ENCODE data around the gene SLC35D2. TPM values are rescaled to one million over a fixed set of nuclear protein-coding genes. Genes with fewer than 3 reads are reported as not detected.

SLC35D2 gene
- total RNA-seq, 1 donor from 2014 or later: 45.8 TPM

DNA sequence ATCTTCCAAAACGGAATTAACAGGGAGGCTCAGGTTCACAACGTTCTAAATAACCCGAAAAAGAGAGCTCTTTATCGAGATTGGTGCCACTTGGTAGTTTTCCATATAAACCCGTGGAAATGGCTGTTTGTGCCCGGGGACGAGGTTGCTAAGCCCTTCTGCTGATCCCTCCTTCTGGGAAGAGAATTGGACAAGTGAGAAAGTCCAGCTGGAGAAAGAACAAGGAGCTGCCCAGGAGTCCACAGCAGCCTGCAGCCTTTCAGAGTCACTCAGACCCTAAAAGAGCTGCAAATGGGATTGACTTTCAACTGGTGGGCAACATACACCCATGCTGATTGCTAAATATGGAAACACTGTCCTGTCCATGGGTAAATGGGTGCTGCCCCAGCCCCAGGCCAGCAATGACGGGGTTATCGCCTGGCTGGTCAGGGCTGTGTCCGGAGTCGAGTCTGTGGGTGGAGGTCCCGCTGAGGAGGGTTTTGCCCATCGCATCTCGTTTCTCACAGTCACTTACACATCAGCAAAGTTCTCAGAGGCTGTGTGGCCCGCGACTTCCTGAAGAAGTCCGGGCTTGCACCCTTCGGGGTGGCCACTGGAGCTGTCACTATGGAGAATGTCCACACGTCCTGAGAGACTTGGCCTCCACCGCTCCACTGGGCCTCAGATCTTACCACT lies 40.8 kb downstream of the SLC35D2 start:
- no peak overlapping the region for H3K4me3 ChIP-seq (ENCODE audit: low read depth, low read length)
- TF ChIP-seq, protein P1, sequence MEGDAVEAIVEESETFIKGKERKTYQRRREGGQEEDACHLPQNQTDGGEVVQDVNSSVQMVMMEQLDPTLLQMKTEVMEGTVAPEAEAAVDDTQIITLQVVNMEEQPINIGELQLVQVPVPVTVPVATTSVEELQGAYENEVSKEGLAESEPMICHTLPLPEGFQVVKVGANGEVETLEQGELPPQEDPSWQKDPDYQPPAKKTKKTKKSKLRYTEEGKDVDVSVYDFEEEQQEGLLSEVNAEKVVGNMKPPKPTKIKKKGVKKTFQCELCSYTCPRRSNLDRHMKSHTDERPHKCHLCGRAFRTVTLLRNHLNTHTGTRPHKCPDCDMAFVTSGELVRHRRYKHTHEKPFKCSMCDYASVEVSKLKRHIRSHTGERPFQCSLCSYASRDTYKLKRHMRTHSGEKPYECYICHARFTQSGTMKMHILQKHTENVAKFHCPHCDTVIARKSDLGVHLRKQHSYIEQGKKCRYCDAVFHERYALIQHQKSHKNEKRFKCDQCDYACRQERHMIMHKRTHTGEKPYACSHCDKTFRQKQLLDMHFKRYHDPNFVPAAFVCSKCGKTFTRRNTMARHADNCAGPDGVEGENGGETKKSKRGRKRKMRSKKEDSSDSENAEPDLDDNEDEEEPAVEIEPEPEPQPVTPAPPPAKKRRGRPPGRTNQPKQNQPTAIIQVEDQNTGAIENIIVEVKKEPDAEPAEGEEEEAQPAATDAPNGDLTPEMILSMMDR (conservative IDR thresholded peaks at IDR 0.05; ENCODE audit: low read depth, low read length): no peak
- no peak for DNase-seq (ENCODE audit: low read depth)

DNA sequence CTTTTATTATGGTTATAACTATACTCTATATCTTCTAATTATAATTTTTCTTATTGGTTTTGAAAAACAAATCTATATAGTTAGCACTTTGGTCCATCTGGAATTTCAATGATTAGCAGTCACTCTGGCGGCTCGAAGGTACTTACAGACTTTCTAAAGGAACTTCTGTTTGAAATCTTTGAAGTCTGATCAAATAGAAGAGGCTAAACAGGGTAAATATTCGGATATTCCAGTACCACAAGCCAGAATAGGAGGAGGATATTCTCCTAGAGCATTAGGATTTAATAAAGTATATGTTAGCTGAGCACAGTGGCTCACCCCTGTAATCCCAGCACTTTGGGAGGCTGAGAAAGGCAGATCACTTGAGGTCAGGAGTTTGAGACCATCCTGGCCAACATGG lies 42.8 kb downstream of the SLC35D2 start:
- TF ChIP-seq, protein P1 (conservative IDR thresholded peaks at IDR 0.05; ENCODE audit: low read depth, low read length): no peak
- DNase-seq (ENCODE audit: low read depth): no peak
- H3K4me3 ChIP-seq (ENCODE audit: low read depth, low read length): no peak overlapping the region

DNA sequence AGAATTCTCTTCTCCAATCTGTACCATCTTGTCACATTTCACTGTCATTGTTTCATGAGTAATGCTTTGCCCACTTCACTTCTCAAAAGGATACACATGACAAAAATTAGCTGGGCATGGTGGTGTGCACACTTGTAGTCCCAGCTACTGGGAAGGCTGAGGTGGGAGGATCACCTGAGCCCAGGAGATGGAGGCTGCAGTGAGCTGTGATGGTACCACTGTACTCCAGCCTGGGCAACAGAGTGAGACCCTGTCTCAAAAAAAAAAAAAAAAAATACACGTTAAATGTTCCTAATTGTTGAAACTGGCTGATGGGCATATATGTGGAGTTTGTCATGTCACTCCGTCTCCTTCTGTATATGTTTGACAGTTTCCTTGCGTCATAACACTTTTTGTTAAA lies 45.2 kb downstream of the SLC35D2 start:
- H3K4me3 ChIP-seq (ENCODE audit: low read depth, low read length): no peak overlapping the region
- no peak for DNase-seq (ENCODE audit: low read depth)
- TF ChIP-seq, protein P1 (conservative IDR thresholded peaks at IDR 0.05; ENCODE audit: low read depth, low read length): no peak

DNA sequence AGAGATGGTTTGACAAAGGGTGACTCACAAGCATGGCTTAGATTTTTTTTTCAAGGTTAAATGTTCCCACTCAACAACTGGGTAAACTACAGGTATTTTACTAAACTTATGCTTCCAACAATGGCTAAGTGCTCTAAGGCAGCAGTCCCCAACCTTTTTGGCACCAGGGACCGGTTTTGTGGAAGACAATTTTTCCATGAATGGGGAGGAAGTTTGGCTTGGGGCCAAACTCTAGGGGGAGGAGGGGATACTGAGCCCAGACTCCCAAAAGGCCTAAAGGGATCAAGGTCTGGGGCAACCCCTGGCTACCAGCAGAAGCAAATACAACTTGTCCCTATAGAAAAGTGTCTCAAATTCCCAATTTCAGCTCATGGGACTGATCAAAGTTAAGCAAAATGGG lies 49.6 kb downstream of the SLC35D2 start:
- TF ChIP-seq, protein P1 (conservative IDR thresholded peaks at IDR 0.05; ENCODE audit: low read depth, low read length): no peak
- DNase-seq (ENCODE audit: low read depth): no peak

DNA sequence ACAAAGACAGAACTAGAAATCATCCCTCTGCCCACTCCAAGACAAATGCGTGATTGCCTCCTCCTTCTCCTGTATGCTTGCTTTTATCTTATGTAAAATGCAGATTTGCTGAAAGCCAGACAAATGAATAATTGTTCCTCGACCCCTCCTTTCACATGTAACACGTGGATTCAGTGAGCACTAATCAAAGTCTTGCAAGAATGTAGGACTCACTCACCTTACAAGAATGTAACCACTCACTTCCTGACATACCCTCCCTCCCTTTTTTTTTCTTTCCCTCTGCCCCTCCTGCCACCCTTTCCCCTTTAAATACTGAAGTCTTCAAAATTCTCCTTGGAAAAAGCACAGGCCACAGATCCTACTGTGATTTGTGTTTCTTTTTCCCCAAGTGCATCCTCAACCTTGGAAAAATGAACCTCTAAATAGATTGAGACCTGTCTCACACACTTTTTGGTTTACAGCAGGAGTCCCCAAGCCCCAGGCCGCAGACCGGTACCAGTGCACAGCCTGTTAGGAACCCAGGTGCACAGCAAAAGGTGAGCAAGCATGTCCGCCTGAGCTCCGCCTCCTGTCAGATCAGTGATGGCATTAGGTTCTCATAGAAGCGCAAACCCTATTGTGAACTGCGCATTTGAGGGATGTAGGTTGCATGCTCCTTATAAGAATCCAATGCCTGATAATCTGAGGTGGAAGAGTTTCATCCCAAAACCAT lies 52.1 kb downstream of the SLC35D2 start:
- no peak for DNase-seq (ENCODE audit: low read depth)
- H3K4me3 ChIP-seq (ENCODE audit: low read depth, low read length): no peak overlapping the region
- TF ChIP-seq, protein P1 (conservative IDR thresholded peaks at IDR 0.05; ENCODE audit: low read depth, low read length): no peak

More for the DNA sequence above, 49.6 kb downstream of the SLC35D2 start:
- no peak overlapping the region for H3K4me3 ChIP-seq (ENCODE audit: low read depth, low read length)

DNA sequence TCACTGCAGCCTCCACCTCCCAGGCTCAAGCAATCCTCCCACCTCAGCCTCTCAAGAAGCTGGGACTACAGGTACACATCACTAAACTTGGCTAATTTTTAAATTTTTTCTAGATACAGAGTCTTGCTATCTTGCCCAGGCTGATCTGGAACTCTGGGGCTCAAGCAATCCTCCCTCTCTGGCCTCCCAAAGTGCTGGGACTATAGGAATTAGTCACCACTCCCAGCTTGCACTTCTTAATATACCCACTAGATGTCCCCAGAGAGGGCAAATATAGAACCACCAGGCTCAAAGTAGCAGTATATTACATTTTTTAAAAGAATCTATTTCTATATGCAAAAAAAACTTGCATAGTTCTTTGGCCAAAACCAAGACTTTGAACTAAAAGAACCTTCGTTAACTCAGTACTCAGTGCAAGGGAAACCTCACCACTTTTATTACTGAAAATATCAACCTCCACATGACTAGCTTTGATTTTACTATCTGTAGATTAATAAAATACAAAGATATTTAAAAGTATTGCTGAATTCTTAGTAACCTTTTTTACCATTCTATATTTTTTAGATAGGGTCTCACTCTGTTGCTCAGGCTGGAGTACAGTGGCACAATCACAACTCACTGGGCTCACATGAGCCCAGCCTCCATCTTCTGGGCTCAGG lies 55.7 kb downstream of the SLC35D2 start:
- TF ChIP-seq, protein P1 (conservative IDR thresholded peaks at IDR 0.05; ENCODE audit: low read depth, low read length): peak; percentile 75
- no peak for DNase-seq (ENCODE audit: low read depth)
- no peak overlapping the region for H3K4me3 ChIP-seq (ENCODE audit: low read depth, low read length)
